HCT116 (cell line): Measurements from ENCODE around the gene ALCAM. TPM values are rescaled to one million over a fixed set of nuclear protein-coding genes. Genes with fewer than 3 reads are reported as not detected.
"Not testable (repeated sequence)": the region's sequence is repeated elsewhere in the genome, so short reads cannot be mapped to it uniquely, and the experiment has no call there.

Source experiments
- ATAC-seq: fragments of 200-7000 bp; cut with Tn5 transposase; 2 replicates; pipeline ENCODE4 v1.9.1; 2020; ENCODE audit warnings: mild to moderate bottlenecking, moderate library complexity
- BruUV-seq: library from RNA; stranded (reverse); fragments of 400-500 nt; replicated peaks from 2 replicates; lab custom pipeline; 2021; lab: Mats Ljungman, UMichigan
- CTCF ChIA-PET: fragments of 300-600 bp; sonication (Branson Sonifier 250); formaldehyde crosslinking; loops from one replicate; lab custom pipeline; 2021; ENCODE audit warnings: antibody characterized with exemption; lab: Charles Lee
- POLR2A ChIA-PET: fragments of 300-600, 350-600 bp; sonication (Branson Sonifier 250); formaldehyde crosslinking; loops from one replicate; lab custom pipeline; 2021; ENCODE audit warnings: antibody characterized with exemption; lab: Charles Lee
- RAD21 ChIA-PET, 2 experiments: fragments of 300-600 bp; sonication (Branson Sonifier 250); formaldehyde crosslinking; loops; one replicate each; lab custom pipeline; 2023; ENCODE audit warnings: low total read pairs in 2 of 2; ENCODE audit not compliant: uncharacterized antibody in 2 of 2, unreplicated experiment in 2 of 2, low non-redundant PET in 1 of 2; lab: Charles Lee
- DNase-seq: peaks from one replicate; pipeline ENCODE4 v3.0.0-alpha.2; 2010; ENCODE audit warnings: low read depth, low spot score
- H2AFZ ChIP-seq: fragments of 200-600 bp; shearing (Covaris generic), sonication (generic); 2 replicates; pipeline ENCODE4 v1.6.1; 2017; ENCODE audit warnings: low read depth, mixed run types, mixed read lengths, antibody characterized with exemption, low read length; ENCODE audit not compliant: poor library complexity, severe bottlenecking
- H3K27ac ChIP-seq: 2 replicates; pipeline ENCODE4 v1.5.1; 2012; ENCODE audit warnings: low read depth, low read length
- H3K27me3 ChIP-seq: fragments of 200-600 bp; sonication (generic); 2 replicates; pipeline ENCODE4 v1.6.1; 2016; ENCODE audit warnings: mixed run types, low read length, mixed read lengths; ENCODE audit not compliant: insufficient read depth
- H3K36me3 ChIP-seq, 2 experiments: fragments of 200-500 bp in 1 of 2; fragments of 200-600 bp in 1 of 2; sonication (Bioruptor generic) in 1 of 2; sonication (generic) in 1 of 2; 2 replicates each; pipeline versions ENCODE4 v1.5.1 to v1.6.1; 2014 to 2016; ENCODE audit warnings: low read length in 2 of 2, inconsistent platforms in 1 of 2, mixed read lengths in 1 of 2, mixed run types in 1 of 2; ENCODE audit not compliant: insufficient read depth in 2 of 2, control insufficient read depth in 1 of 2
- H3K4me1 ChIP-seq, 2 experiments: fragments of 200-600 bp in 1 of 2; sonication (generic) in 1 of 2; 2 replicates each; pipeline versions ENCODE4 v1.5.1 to v1.6.1; 2012 to 2017; ENCODE audit warnings: low read length in 2 of 2, inconsistent platforms in 1 of 2, mild to moderate bottlenecking in 1 of 2, mixed read lengths in 1 of 2, mixed run types in 1 of 2, moderate library complexity in 1 of 2; ENCODE audit not compliant: insufficient read depth in 2 of 2, control insufficient read depth in 1 of 2
- H3K4me2 ChIP-seq: fragments of 200-600 bp; sonication (generic); 2 replicates; pipeline ENCODE4 v1.6.1; 2017; ENCODE audit warnings: mixed run types, low read length, mixed read lengths
- H3K4me3 ChIP-seq, 2 experiments: fragments of 200-600 bp in 1 of 2; sonication (generic) in 1 of 2; replicated peaks in 1 of 2; 2 replicates each; pipeline ENCODE4 v1.5.1; 2011 to 2016; ENCODE audit warnings: low read length in 2 of 2, control low read depth in 1 of 2, low read depth in 1 of 2, mild to moderate bottlenecking in 1 of 2, mixed read lengths in 1 of 2, mixed run types in 1 of 2
- H3K79me2 ChIP-seq: fragments of 200-600 bp; sonication (generic); 2 replicates; pipeline ENCODE4 v1.6.1; 2017; ENCODE audit warnings: mild to moderate bottlenecking, mixed run types, low read length, moderate library complexity, mixed read lengths; ENCODE audit not compliant: insufficient read depth
- H3K9ac ChIP-seq: fragments of 200-600 bp; sonication (generic); 2 replicates; pipeline ENCODE4 v1.6.1; 2016; ENCODE audit warnings: low read length, mixed read lengths
- H3K9me2 ChIP-seq: fragments of 200-600 bp; sonication (generic), shearing (Covaris generic); 2 replicates; pipeline ENCODE4 v1.6.1; 2017; ENCODE audit warnings: mixed run types, mild to moderate bottlenecking, moderate library complexity; ENCODE audit not compliant: insufficient read depth
- H3K9me3 ChIP-seq, 2 experiments: fragments of 200-500 bp in 1 of 2; fragments of 200-600 bp in 1 of 2; sonication (Bioruptor generic) in 1 of 2; sonication (generic) in 1 of 2; 2 replicates each; pipeline ENCODE4 v1.6.1; 2014 to 2017; ENCODE audit warnings: low read length in 2 of 2, mixed read lengths in 2 of 2, inconsistent platforms in 1 of 2, low read depth in 1 of 2, mild to moderate bottlenecking in 1 of 2, mixed run types in 1 of 2, moderate library complexity in 1 of 2; ENCODE audit not compliant: control insufficient read depth in 1 of 2, insufficient read depth in 1 of 2
- H4K20me1 ChIP-seq: fragments of 200-600 bp; sonication (generic), shearing (Covaris generic); 2 replicates; pipeline ENCODE4 v1.6.1; 2017; ENCODE audit warnings: mixed run types, mild to moderate bottlenecking, moderate library complexity; ENCODE audit not compliant: insufficient read depth
- CBX3 ChIP-seq: IDR thresholded peaks from 2 replicates; pipeline ENCODE4 v1.6.1; 2012; ENCODE audit warnings: low read depth
- CEBPB ChIP-seq: IDR thresholded peaks from 2 replicates; pipeline ENCODE4 v1.6.1; 2012; ENCODE audit warnings: low read depth
- EGR1 ChIP-seq: IDR thresholded peaks from 2 replicates; pipeline ENCODE4 v1.6.1; 2012; ENCODE audit warnings: low read depth
- FOSL1 ChIP-seq: IDR thresholded peaks from 2 replicates; pipeline ENCODE4 v1.6.1; 2012; ENCODE audit warnings: low read depth
- JUND ChIP-seq: IDR thresholded peaks from 2 replicates; pipeline ENCODE4 v1.6.1; 2012
- MAX ChIP-seq: IDR thresholded peaks from 2 replicates; pipeline ENCODE4 v1.6.1; 2012
- RAD21 ChIP-seq: IDR thresholded peaks from 2 replicates; pipeline ENCODE4 v1.6.1; 2012; ENCODE audit warnings: low read depth, mild to moderate bottlenecking
- REST ChIP-seq: IDR thresholded peaks from 2 replicates; pipeline ENCODE4 v1.6.1; 2012; ENCODE audit warnings: low read depth
- SIN3A ChIP-seq: IDR thresholded peaks from 2 replicates; pipeline ENCODE4 v1.6.1; 2012; ENCODE audit warnings: low read depth
- SP1 ChIP-seq: IDR thresholded peaks from 2 replicates; pipeline ENCODE4 v1.6.1; 2012; ENCODE audit warnings: low read depth
- TCF7L2 ChIP-seq: IDR thresholded peaks from 2 replicates; pipeline ENCODE4 v1.7.0; 2011; ENCODE audit warnings: borderline replicate concordance, inconsistent platforms; ENCODE audit not compliant: insufficient read depth, insufficient read length; ENCODE audit errors: extremely low read depth
- YY1 ChIP-seq: IDR thresholded peaks from 2 replicates; pipeline ENCODE4 v1.6.1; 2011; ENCODE audit warnings: low read length, low read depth, moderate library complexity, mild to moderate bottlenecking; ENCODE audit not compliant: insufficient replicate concordance; ENCODE audit errors: extremely low read depth
- ZBTB33 ChIP-seq: IDR thresholded peaks from 2 replicates; pipeline ENCODE4 v1.6.1; 2011; ENCODE audit warnings: mild to moderate bottlenecking, low read length, moderate library complexity; ENCODE audit not compliant: insufficient replicate concordance; ENCODE audit errors: extremely low read depth
- intact Hi-C: fragments of 100-400 bp; cut with micrococcal nuclease; formaldehyde crosslinking; loops from 2 replicates; pipeline ENCODE4 v1.10.0; 2022
- total RNA-seq: library from RNA; stranded (reverse); gene quantifications from one replicate; pipeline ENCODE4 v1.2.1, GENCODE V29; 2021; ENCODE audit not compliant: unreplicated experiment

ALCAM gene
- total RNA-seq, 1 experiment from 2014 or later: 56.7 TPM

GRCh38 chr3:105401691-105402149, 35.0 kb downstream of the ALCAM start (continued):
- no peak for TF ChIP-seq REST
- TF ChIP-seq CEBPB: 0 out of 2 replicates have a peak, but pooled peaks have one; percentile 10

GRCh38 chr3:105402287-105402801, 35.6 kb downstream of the ALCAM start:
- POLR2A ChIA-PET: interaction anchor here (1.2 kb wide), 2 partner anchors 33 to 35 kb away, joined by 3 read pairs; partner anchors contain the start of gene ALCAM
- CTCF ChIA-PET: no interaction called here
- no peak for TF ChIP-seq ZBTB33
- TF ChIP-seq FOSL1: peak; percentile 89
- peak; percentile 82 for TF ChIP-seq JUND
- TF ChIP-seq EGR1: no peak
- 0 out of 2 replicates have a peak, but pooled peaks have one; percentile 0 for TF ChIP-seq RAD21
- TF ChIP-seq TCF7L2: peak; percentile 29
- peak; percentile 85 for TF ChIP-seq CBX3
- no peak; the same call in 1 of the 2 replicates for TF ChIP-seq SIN3A
- TF ChIP-seq MAX: peak; percentile 78
- TF ChIP-seq YY1: peak; percentile 88
- TF ChIP-seq SP1: peak; percentile 84
- TF ChIP-seq CEBPB: no peak
- Histone ChIP-seq H3K79me2 (peaks cover 36% of the 10 kb centered on the region), H4K20me1 (no peaks in the 10 kb centered on the region), H3K9me3 (peaks cover 0 to 4% of the 10 kb centered on the region in 2 experiments; a peak in 1 of 4 replicates), H3K36me3 (no peaks in the 10 kb centered on the region), H3K27ac (peak overlapping the region; percentile 87), H2AFZ (no peak overlapping the region), H3K9me2 (no peaks in the 10 kb centered on the region), H3K27me3 (no peaks in the 10 kb centered on the region), H3K9ac (peak overlapping the region; percentile 69), H3K4me2 (peak overlapping the region; percentile 86), H3K4me1 (peaks cover 33 to 58% of the 10 kb centered on the region in 2 experiments), H3K4me3 (peak overlapping the region; percentile 28 to 52)
- RAD21 ChIA-PET: interaction anchor here in 1 of 2 experiments (0.8 kb wide), 1 partner anchor 35 kb away, joined by 3 read pairs; the partner anchor contains the start of gene ALCAM
- no TSS peak for BruUV-seq
- intact Hi-C loops: no loop called here
- peak; percentile 85 for ATAC-seq
- peak; percentile 86 for DNase-seq

GRCh38 chr3:105403034-105403433, 36.3 kb downstream of the ALCAM start:
- RAD21 ChIA-PET, BruUV-seq, intact Hi-C loops, H4K20me1 ChIP-seq, CTCF ChIA-PET, H3K9me3 ChIP-seq, H3K36me3 ChIP-seq, H3K9me2 ChIP-seq, DNase-seq, H3K27me3 ChIP-seq, H2AFZ ChIP-seq: not testable (repeated sequence)
- H3K4me2 ChIP-seq: peak overlapping the region; percentile 86
- POLR2A ChIA-PET: interaction anchor here (1.2 kb wide), 2 partner anchors 34 to 36 kb away, joined by 3 read pairs; partner anchors contain the start of gene ALCAM
- peak overlapping the region; percentile 87 for H3K27ac ChIP-seq
- ATAC-seq: peak; percentile 26
- H3K79me2 ChIP-seq: peaks cover 31% of the 10 kb centered on the region
- H3K4me1 ChIP-seq: peaks cover 33 to 55% of the 10 kb centered on the region in 2 experiments
- peak overlapping the region in 1 of 2 experiments; percentile 52; a peak in 2 of 4 replicates for H3K4me3 ChIP-seq
- peak overlapping the region; percentile 69 for H3K9ac ChIP-seq
